SU-DHL-6 (cell line): ENCODE results near the gene MRPS25.

Experiments used
- CTCF ChIP-seq: fragments of 200-600 bp; sonication (generic); IDR thresholded peaks from one replicate; pipeline ENCODE4 v1.5.1; 2017; ENCODE audit warnings: antibody characterized with exemption, mild to moderate bottlenecking, low read length, moderate library complexity; ENCODE audit not compliant: insufficient read depth, poor library complexity, severe bottlenecking
- EZH2phosphoT487 ChIP-seq: fragments of 200-600 bp; sonication (generic), shearing (Covaris generic); conservative IDR thresholded peaks from 2 replicates; pipeline ENCODE4 v1.6.1; 2018; ENCODE audit warnings: mild to moderate bottlenecking, antibody characterized with exemption, low read length, moderate library complexity, mixed read lengths

GRCh38 chr3:15071699-15072098 lies 6.6 kb upstream of the MRPS25 start:
- TF ChIP-seq CTCF (no peak), EZH2phosphoT487 (no peak)
